Fibroblast of skin of right biceps (primary cell): ENCODE measurements around the gene BRWD1.
"Not testable (repeated sequence)": the region's sequence is repeated elsewhere in the genome, so short reads cannot be mapped to it uniquely, and the experiment has no call there.

ENCODE experiments used
- DNase-seq: peaks from one replicate; pipeline ENCODE4 v3.0.0-alpha.2; 2013

Gene BRWD1

DNA sequence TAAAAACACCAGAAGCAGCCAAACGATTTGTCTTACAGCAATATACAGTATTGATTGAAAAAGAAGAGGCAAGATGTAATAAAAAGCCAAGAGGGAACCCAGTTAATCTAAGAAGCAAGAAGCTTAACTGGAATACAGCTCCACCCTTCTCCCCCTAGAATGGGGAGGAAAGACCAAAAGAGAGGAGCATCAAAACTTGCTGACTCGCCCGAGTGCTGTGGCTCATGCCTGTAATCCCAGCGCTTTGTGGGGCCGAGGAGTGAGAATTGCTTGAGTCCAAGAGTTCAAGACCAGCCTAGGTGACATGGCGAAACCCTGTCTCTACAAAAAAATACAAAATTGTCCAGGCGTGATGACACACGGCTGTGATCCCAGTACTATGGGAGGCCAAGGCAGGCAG, 32.2 kb downstream of the BRWD1 start:
- no peak for DNase-seq

- DNase-seq, result no peak
Measured at GRCh38 chr21:39269620-39270019, 43.8 kb downstream of the BRWD1 start.

- no peak for DNase-seq
Measured at GRCh38 chr21:39265603-39266002, 47.8 kb downstream of the BRWD1 start.

DNA sequence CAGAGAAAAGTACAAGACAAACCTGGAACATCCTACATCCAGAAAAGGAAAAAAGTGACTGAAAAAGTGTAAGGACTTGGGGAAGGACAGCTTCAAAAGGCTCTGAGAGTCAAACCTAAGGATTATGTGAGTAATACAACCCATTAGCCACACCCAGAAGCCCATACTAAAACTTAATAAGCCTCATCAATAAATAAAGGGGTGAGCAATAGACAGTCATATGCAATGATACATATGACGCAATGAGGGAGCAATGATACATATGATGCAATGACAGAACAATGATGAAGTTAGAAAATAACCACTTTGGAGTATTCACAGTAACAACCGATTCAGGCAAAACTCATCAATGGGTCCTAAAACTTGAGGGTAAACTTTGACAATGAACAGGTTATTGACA, 50.1 kb downstream of the BRWD1 start:
- peak; percentile 20 for DNase-seq

DNA sequence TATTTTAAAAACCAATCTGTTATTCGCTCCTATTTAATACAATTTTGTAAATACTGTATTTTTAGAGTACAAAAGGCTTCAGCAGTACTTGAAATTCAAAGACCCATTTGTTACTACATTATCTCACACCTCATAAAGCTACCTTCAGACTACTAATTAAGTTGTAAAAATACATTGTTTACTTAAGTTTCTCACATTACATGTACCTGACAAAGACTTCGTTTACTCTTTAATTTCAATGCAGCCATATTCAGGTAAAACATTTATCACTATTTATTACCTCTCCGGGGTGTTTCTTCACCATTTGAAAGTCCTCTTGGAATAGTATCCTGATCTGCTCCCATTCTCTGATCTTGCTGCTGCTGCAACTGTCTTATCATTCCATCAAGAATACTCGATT, 55.2 kb downstream of the BRWD1 start:
- no peak for DNase-seq

- peak; percentile 6 for DNase-seq
Measured at GRCh38 chr21:39251326-39251725, 62.1 kb downstream of the BRWD1 start.

DNA sequence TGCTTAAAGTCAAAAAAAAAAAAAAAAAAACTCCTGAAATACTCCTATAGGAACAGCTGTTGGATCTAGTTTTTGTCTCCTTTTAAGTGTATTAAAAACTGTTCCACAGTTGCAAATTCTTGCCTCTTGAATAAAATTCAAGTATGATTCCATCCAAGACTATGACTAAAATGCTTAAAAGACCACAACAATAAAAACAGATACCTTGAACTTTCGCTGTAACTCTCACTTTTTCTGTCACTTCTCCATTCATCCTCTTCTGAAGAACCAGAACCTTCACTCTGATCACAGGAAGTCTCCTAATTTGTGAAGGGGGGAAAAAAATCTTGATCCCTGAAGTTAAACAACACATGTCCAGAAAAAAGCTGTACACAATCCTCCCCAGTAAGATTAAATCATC, 75.2 kb downstream of the BRWD1 start:
- peak; percentile 8 for DNase-seq

- peak; percentile 14 for DNase-seq
Measured at GRCh38 chr21:39232861-39233291, 80.6 kb downstream of the BRWD1 start.

- DNase-seq, result no peak
Measured at GRCh38 chr21:39224930-39225329, 88.5 kb downstream of the BRWD1 start.

- no peak for DNase-seq
Measured at GRCh38 chr21:39221997-39222486, 91.4 kb downstream of the BRWD1 start.

DNA sequence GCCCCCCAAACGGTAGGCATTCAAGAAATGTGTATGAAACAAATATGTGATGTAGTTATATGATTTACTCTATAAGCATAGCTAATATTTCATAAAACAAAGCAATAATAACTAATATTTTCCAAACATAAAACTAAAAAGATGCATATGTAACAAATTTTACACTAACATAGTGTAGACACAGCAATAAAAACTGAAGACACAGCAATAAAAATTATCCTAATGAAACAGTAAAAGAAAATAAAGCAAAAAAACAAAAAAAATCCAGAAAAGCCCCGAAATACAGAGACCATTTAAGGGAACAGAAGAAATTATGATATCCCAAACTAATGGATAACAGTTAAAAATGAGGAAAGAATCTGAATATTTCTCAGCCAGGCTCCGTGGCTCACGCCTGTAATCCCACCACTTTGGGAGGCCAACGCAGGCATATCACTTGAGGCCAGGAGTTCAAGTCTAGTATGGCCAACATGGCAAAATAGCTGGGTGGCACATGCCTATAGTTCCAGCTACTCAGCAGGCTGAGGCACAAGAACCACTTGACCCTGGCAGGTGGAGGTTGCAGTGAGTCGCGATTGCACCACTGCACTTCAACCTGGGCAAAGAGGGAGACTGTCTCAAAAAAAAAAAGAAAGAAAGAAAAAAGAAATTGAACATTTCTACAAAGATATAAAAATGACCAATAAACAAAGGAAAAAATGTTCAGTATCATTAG, 92.0 kb downstream of the BRWD1 start:
- no peak for DNase-seq

DNA sequence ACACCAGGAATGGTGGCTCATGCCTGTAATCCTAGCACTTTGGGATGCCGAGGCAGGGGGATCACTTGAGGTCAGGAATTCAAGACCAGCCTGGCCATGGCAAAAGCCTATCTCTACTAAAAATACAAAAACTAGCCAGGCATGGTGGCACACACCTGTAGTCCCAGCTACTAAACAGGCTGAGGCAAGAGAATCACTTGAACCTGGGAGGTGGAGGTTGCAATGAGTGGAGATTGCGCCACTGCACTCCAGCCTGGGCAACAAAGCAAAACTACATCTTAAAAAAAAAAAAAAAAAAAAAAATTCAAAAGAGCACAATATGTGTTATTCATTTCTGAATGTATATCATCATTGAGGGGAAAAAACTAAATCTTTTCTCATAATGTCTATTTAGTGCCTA, 92.6 kb downstream of the BRWD1 start:
- not testable (repeated sequence) for DNase-seq

DNA sequence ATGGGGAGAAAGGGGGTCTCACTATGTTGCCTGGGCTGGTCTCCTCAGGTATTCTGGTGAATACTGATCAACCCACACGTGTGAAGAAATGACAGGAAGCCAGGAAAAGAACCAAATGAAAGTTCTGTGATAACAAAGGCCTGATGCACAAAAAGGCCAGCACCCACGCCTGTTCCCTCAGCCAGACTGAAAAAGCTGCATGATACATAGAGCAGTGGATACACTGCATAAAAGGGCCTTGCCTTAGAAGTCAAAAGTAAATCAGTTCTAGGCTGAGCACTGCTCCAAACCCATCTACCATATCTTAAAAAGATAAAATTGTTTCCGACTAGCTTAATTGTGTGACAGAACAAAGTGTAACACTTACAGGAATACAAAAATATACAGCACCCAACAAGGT, 93.3 kb downstream of the BRWD1 start:
- DNase-seq, result no peak

DNA sequence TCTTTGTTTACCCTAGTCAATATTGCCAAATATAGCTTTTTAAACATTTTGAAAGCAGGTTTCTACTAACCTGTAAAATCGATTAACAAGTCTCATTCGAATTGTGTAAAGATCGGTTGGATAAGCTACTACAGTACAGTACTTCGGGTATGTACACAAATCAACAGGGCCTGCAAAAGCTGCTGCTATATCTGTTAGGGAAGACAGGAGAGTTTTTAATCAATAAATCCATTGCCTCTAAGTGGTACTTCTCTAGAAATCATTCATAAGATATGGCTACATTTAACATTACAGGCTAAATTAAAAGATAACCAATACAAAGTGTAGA, 95.4 kb downstream of the BRWD1 start:
- no peak for DNase-seq

DNA sequence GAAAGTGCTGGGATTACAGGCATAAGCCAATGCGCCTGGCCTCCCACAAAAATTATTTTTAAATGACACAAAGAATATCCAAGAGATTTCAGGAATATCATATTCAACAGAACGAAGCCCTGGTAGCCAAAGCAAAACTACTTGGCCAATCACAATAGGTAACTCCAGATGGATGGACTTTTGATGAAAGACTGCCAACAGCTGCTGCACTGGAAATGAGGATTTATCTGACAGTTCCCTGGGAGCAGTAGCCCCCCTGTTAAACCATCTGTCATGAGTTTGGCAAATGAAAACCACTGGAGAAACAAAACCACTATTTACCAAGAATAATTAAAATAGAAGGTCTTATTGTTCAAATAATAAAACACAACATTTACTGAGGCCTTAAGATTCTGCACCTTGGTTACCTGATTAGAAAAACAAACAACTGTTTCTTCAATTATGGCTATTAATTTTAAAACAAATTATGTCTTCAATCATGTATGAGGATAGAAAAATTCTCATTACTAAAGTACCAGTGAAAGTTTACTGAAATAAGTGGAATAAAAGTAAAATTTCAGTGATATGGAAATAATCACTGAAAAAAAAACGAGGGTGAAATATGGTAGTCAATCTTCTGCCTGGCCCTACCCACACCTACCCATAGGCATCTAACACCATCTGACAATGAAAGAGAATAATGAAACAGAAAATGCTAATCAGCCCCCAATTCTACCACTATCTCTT, 95.9 kb downstream of the BRWD1 start:
- no peak for DNase-seq

- no peak for DNase-seq
Measured at GRCh38 chr21:39216290-39216689, 97.1 kb downstream of the BRWD1 start.

DNA sequence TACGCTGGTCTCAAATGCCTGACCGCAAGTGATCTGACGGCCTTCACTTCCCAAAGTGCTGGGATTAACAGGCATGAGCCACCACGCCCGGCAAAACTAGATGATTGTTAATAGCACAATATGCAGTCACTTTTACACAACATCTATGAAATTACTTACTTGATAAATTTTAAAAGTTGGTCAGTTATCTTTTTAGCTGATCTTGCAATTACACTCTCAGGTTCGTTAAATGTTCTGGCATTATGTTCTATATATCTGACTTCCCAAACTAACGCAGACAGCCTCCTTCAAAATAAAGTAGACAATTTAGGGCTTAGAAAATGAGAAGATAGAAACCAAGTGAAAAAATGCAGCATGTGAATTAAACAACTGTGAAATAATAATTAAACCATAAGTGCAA, 98.4 kb downstream of the BRWD1 start:
- no peak for DNase-seq

- DNase-seq, result no peak
Measured at GRCh38 chr21:39209334-39209688, 104.1 kb downstream of the BRWD1 start.

DNA sequence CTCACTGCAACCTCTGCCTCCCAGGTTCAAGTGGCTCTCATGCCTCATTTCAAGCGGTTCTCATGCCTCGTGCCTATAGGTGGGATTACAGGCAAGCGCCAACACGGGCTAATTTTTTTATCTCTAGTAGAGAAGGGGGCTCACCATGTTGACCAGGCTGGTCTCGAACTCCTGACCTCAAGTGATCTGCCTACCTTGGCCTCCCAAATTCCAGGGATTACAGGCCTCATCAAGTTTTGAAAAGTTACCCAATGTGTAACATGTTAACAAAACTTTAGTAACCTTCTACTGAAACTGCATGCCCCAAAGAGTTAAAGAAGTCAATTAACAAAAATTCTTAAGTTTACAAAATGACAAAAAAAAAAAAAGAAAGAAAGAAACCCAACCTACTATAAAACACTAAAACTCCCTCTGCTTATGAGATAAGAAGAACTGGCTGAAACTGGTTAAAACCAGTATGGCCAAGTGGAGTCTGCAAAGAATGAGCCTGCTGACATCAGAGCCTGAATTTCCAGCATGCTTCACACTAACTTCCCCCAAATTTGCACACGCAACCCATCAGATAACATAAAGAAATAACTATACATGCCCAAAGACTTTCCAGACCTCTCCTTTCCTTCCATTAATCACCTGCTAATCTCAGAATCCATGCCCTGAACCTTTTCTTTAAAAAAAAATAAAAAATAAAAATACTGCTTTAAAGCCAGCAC, 104.7 kb downstream of the BRWD1 start:
- no peak for DNase-seq

DNA sequence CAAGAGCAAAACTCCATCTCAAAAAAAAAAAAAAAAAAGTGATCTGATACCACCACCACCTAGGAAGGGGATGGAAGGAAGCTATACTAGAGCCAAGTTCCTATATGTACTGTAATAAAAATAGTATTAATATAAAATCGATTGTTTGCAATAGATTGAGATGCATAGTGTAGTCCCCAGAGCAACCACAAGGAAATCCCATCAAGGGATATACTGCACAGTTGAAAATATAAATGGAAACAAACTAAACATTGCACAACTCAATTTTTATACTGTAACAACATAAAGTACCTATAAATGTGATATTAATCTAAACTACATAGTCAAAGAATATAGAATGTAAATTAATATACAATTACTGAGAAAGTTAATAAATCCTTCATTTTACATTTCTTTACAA, 109.3 kb downstream of the BRWD1 start:
- no peak for DNase-seq

- DNase-seq, result no peak
Measured at GRCh38 chr21:39198800-39199199, 114.6 kb downstream of the BRWD1 start.

- no peak for DNase-seq
Measured at GRCh38 chr21:39197448-39198233, 115.8 kb downstream of the BRWD1 start.

DNA sequence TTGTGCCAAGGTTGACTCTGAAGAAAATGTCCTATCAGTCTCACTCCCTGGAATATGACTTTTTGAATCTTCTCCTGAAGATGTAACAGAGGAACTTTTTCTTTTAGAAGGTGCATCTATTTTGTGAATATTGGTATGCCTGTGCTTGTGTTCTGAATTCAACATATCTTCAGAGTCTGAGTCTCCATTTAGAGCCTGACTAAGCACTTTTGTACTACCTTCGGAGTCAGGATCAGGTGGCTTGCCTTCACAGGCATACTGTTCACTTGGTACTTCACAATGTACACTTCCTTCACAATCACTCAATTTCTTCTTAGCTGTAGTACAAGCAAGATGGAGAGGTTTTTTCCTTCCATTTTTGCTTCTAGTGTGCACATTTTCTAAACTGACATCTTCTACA, 116.6 kb downstream of the BRWD1 start:
- no peak for DNase-seq
